GM19438 (cell line): ENCODE data around the gene HDGFL3.
"Not testable (repeated sequence)": the region's sequence is repeated elsewhere in the genome, so short reads cannot be mapped to it uniquely, and the experiment has no call there.

ENCODE experiments used
- ATAC-seq: cut with Tn5 transposase; IDR thresholded peaks from one replicate; pipeline ENCODE4 v1.9.1; 2021; ENCODE audit warnings: low read depth; ENCODE audit not compliant: unreplicated experiment

HDGFL3 gene

GRCh38 chr15:83106994-83107840 is 100.4 kb downstream of the HDGFL3 start, which contains the start of gene TM6SF1:
TM6SF1 (plus strand) TSS chr15:83107645; CDS start chr15:83107681, 36 bp downstream.
- ATAC-seq: no peak

DNA sequence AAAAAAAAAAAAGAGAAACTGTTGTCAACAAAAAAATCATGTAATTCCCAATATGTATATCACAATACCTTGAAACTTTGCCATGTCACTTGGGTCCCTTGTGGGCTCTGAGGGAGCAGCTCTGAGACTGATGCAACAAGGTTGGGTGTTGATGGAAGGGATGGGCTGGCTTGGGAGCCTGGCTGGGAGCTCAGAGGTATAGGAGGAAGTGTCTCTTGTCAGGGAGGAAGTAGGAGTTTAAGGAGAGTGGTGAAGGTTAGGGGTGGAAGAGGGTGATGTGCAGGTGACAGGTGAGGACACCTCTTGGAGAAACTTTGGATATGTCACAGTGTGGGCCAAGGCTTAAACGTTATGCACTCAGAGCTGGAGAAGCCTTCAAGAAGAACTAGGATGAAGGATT is 102.2 kb downstream of the HDGFL3 start:
- ATAC-seq: no peak

- ATAC-seq: no peak
These were observed 103.5 kb downstream of the HDGFL3 start for GRCh38 chr15:83104141-83104540.

- no peak for ATAC-seq
These were observed 105.3 kb downstream of the HDGFL3 start for GRCh38 chr15:83102346-83102745.

DNA sequence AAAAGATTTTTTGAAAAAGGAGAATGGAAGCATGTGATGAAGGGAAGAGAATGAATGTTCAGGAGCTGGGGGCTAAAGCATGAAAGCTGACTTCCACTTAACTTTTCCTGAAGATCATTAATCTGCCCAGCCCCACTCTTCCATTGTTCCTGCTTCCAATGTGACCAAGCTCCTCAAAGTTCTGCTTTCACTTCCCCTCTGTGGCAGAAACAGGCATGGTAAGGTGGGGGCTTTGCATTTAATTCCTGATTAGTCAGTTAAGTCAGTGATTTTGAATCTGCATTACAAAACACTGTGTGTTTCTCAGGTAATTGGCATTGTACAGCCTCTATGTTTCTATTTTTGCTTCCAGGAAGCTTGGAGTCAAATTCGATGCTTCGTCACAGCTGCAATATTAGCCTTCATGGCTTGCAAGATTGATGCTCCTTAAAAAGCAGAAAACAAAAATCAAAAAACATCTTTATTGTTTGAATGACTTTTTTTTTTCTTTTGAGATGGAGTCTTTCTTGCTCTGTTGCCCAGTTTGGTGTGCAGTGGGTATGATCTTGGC is 107.5 kb downstream of the HDGFL3 start:
- ATAC-seq: no peak

DNA sequence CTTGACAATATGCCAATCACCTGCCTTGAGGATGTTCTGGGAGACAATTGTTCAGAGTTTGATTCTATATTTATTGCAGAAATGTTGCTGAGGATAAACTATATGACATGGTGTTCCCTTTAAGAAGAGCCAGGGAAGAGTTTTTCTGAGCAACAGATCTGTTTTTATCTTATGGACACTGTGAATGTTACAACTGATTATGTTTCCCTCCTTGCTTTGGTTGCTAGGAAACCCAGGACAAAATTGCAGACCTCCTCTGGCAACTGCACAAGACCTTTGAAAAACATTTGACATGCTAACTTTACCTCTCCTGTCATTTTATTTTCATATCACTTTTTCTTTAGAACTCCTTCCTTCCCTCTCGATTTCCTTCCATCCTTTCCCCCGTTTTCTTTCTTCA is 108.3 kb downstream of the HDGFL3 start:
- ATAC-seq: no peak

- ATAC-seq: no peak
These were observed 109.5 kb downstream of the HDGFL3 start for GRCh38 chr15:83098079-83098478.

GRCh38 chr15:83094583-83094982 is 113.0 kb downstream of the HDGFL3 start:
- ATAC-seq: no peak

GRCh38 chr15:83092309-83092976 is 115.2 kb downstream of the HDGFL3 start:
- ATAC-seq: no peak

DNA sequence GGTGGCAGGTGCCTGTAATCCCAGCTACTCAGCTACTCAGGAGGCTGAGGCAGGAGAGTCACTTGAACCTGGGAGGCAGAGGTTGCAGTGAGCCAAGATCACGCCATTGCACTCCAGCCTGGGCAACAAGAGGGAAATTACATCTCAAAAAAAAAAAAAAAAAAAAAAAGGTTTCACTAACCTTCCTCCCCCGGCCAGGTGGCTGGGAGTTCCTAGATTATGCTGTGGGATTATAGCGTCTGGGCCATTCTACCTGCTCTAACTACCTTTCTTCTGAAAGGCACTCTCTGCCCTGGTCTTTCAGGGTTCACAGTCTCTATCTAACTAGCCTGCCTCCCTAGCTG is 115.7 kb downstream of the HDGFL3 start:
- ATAC-seq: not testable (repeated sequence)

- no peak for ATAC-seq
These were observed 117.2 kb downstream of the HDGFL3 start for GRCh38 chr15:83090465-83090864.

DNA sequence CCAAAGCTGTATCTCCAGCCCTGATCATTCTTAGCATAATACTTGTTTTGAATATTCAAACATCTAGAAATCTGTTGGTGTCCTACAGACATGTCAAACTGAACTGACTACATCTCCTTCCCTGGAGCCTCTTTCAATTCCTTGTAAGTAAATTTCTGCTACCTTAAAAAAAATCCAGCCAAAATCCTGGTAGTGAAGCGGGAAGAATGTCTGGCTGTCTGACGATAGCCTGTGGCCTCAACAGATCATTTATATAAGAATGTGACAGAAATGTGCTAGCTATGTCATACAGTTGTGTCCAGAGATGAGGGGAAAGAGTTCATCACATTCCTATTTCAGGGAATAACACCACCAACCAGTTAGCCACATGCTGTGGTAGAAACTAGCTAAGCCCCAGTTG is 118.7 kb downstream of the HDGFL3 start:
- no peak for ATAC-seq

GRCh38 chr15:83087576-83087975 is 120.0 kb downstream of the HDGFL3 start:
- no peak for ATAC-seq

DNA sequence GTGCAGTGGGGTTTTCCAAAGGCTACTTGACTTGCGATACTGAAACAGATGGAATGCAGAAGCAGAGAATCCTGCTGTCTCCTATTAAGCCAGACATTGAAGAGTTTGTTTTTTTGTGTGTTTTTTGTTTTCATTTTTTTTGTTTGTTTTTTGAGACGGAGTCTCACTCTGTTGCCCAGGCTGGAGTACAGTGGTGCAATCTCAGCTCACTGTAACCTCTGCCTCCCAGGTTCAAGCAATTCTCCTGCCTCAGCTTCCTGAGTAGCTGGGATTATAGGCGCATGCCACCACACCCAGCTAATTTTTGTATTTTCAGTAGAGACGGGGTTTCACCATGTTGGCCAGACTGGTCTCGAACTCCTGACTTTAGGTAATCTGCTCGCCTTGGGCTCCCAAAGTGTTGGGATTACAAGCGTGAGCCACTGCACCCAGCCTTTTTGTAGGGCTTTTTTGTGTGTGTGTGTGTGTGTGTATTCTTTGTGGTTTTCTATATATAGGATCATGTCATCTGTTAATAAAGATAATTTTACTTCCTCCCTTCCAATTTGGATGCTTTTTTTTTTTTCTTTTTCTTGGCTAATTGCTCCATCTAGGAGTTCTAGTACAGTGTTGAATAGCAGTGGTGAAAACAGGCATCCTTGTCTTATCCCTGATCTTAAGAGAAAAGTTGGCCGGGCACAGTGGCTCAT is 121.6 kb downstream of the HDGFL3 start:
- not testable (repeated sequence) for ATAC-seq

- ATAC-seq: not testable (repeated sequence)
These were observed 122.2 kb downstream of the HDGFL3 start for GRCh38 chr15:83085461-83085860.

DNA sequence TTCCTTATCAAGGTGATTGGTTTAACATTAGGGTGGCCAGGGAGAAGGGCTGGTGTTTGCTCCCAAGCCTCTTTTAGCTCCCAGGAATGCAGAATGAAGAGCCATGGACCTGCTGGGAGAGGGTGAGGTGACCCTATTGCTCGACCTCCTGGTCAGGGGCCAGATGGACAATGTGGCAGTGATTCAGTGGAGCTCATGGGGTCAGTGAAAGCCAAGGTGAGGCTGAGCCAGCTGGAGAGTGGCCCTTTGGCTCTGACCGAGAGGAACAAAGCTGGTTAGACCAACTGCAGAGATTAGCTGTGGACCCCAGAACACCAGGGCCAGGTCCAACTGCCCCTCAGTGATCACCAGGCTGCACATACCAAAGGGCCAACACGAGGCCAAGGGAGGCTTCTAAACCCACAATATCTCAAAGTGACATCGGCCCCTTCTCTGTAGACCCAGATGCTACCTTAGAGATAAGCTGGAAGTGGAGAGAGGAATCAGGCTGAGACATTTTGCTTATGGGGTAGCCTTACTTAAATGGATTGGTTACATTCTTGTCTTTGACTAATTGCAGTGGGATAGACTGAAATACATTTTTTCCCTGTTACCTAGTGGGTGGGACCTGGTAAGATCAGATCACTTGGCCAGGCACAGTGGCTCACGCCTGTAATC is 124.8 kb downstream of the HDGFL3 start:
- ATAC-seq: no peak

DNA sequence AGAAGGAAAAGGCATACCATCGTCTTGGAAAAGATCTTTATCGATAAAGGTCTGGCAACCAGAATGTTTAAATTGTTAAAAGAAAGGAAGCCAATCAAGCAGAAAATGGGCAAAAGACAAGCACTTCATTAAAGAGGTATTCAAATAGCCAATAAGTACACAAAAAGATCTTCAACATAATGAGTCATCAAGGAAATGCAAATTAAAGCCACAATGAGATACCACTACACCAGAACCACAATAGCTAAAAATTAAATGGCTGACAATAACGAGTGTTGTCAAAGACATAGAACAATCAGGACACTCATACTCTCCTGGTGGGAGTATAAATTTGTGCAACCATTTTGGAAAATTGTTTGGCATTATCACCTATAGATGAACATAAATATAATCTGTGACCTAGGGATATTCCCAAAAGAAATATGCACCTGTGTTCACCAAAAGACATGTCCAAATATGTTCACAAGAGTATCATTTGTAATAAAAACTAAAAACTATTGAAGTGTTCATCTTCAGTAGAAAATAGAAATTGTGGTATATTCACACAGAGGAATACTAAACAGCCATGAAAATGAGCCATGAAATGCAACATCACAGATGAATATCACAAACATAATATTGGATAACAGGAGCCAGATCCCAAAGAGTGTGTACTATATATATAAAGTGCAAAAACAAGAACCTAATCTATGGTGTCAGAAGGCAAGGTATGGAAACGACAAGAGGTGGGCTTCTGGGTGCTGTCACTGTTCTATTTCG is 126.2 kb downstream of the HDGFL3 start:
- no peak for ATAC-seq

DNA sequence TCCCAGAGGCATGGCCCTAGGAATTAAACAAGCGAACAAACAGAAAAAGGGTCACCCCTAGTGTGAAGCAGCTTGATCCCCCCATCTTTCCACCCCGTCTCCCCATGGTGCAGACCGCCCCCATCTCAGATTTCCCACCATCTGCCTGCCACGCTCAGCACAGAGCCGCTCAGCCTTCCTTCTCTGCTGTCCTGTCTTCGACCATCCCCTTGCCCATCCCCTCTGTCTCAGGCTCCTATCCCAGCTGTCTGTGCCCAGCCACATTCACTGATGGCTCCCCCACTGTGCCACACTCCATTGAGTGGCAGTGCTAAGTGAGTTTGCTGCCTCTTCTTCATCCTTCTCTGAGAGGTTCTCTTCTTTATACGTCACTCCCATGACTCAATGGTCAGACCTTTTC is 128.9 kb downstream of the HDGFL3 start:
- no peak for ATAC-seq
